Right renal cortex interstitium (tissue), 3 donors: ENCODE measurements around the gene MYH10. TPM values are rescaled to one million over a fixed set of nuclear protein-coding genes. Genes with fewer than 3 reads are reported as not detected.

ENCODE experiments used
- DNase-seq, 3 donors: peaks; one replicate each; pipeline ENCODE4 v3.0.0-alpha.2; 2013; ENCODE audit warnings: low read depth in 3 of 3, low spot score in 2 of 3
- polyA plus RNA-seq, 3 donors: library from polyadenylated mRNA; unstranded; fragments of 120-200 nt; gene quantifications; one replicate each; pipeline ENCODE4 v1.2.1, GENCODE V29; 2013; ENCODE audit not compliant: insufficient read length in 3 of 3

Gene MYH10
- polyA plus RNA-seq, 3 donors, result 237 to 285 (median 254) TPM

DNA sequence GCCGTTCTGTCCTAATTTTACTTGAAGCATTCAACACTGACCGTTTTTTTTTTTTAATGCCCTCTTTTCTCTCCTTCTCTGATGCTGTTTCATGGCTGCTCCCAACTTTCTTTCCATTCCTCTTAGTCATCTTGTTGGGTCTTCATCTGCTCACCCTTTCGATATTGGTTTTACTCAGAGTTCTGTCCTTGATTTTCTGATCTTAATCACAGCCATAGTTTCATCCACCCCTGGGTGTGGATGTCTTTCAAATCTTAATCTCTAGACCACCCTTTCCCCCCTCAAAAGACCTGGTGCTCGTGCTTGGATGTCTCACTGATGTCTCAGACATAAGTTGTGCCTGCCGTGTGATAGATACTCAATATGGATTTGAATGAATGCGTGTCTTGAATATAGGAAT, 172.4 kb downstream of the MYH10 start:
- no peak for DNase-seq

- no peak for DNase-seq
Measured at GRCh38 chr17:8455665-8456209, 174.8 kb downstream of the MYH10 start.

GRCh38 chr17:8453326-8453725, 177.2 kb downstream of the MYH10 start:
- no peak for DNase-seq

- DNase-seq, result no peak
Measured at GRCh38 chr17:8451933-8452614, 178.5 kb downstream of the MYH10 start.

DNA sequence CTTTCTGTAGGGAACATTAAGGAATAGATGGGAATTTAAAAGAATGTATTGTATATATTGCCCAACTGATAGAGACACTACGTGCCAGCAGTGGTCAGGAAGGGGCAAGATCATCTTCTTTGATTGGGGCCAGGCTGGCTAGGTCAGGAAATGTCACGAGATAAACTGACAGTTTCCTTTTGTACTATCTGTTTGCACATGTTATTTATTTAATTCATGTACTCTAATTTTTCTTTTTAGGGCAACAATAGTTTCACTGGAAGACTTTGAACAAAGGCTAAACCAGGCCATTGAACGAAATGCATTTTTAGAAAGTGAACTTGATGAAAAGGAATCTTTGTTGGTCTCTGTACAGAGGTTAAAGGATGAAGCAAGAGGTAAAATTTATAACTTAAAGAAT, 182.2 kb downstream of the MYH10 start:
- DNase-seq, result no peak

DNA sequence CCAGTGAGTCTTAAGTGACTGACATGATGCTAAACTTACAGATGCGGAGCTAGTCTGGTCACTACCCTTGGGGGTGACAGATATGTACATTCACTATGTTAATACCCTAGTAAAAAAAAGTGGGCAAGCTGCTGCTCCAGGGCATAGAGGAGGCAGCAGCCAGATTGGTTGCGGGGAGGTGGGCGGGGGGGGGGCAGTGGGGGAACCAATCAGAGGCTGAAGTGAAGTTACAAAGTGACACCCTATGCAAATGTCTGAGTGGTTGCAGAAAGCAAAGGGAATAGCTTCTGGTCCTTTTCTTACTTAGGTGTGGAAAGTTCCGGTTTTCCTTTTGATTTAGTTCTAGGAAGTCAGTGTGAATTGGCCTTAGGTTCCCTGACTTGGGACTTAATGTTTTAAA, 182.7 kb downstream of the MYH10 start:
- DNase-seq, result no peak

DNA sequence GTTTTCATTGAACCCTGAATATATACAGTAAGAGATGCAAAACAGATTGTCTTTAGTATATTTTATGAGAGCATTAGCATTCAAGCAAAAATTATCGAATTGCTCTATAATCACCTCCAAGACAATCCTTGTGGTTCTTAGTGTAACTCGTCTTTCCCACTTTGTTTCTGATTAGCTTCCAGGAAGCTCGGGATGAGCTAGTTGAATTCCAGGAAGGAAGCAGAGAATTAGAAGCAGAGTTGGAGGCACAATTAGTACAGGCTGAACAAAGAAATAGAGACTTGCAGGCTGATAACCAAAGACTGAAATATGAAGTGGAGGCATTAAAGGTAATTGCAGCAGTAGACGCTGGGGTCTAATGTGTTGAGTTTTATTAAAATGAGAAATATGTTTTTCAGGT, 185.0 kb downstream of the MYH10 start:
- no peak for DNase-seq

- DNase-seq, result no peak
Measured at GRCh38 chr17:8444494-8444893, 186.0 kb downstream of the MYH10 start.

GRCh38 chr17:8443756-8444155, 186.8 kb downstream of the MYH10 start:
- DNase-seq, result no peak

- DNase-seq, result no peak
Measured at GRCh38 chr17:8442310-8442709, 188.2 kb downstream of the MYH10 start.

- DNase-seq, result no peak
Measured at GRCh38 chr17:8441690-8442089, 188.8 kb downstream of the MYH10 start.

DNA sequence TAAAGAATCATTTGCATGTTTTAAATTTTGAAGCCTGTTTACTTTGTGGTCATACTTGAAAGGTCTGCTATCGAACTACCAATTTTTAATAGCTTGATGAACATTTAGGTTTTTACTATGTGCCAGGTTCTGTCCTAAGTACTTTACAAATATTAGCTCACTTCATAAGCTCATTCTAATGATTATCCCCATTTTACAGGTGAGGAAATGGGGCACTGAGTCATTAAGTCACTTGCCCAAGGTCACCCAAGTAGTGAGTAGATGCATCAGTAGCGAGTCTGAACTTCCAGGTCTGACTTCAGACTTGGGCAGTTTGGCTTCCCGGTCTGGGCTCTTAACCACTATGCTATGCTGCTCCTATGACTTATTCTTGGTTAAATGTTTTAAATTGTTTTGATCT, 190.8 kb downstream of the MYH10 start:
- DNase-seq, result no peak

GRCh38 chr17:8438441-8438840, 192.1 kb downstream of the MYH10 start:
- DNase-seq, result no peak

DNA sequence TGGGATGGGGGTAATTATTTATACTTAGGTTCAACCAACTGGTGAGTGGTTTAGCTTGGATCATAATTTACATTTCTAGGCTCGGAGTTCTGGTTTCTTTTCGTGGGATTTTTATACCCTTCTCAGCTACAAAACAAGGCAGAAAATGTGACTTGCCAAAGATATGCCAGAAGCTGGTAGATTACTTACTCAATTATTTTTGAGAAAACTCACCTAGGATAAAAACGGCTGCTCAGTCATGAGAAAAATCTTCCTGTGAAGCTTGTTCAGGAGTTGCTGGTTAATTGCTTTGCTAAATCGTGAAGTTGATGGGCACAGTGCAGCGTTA, 193.7 kb downstream of the MYH10 start:
- DNase-seq, result peak in 1 of 3 donors; percentile 10

- peak; percentile 50 to 64 (median 54) for DNase-seq
Measured at GRCh38 chr17:8436169-8436843, 194.2 kb downstream of the MYH10 start.

DNA sequence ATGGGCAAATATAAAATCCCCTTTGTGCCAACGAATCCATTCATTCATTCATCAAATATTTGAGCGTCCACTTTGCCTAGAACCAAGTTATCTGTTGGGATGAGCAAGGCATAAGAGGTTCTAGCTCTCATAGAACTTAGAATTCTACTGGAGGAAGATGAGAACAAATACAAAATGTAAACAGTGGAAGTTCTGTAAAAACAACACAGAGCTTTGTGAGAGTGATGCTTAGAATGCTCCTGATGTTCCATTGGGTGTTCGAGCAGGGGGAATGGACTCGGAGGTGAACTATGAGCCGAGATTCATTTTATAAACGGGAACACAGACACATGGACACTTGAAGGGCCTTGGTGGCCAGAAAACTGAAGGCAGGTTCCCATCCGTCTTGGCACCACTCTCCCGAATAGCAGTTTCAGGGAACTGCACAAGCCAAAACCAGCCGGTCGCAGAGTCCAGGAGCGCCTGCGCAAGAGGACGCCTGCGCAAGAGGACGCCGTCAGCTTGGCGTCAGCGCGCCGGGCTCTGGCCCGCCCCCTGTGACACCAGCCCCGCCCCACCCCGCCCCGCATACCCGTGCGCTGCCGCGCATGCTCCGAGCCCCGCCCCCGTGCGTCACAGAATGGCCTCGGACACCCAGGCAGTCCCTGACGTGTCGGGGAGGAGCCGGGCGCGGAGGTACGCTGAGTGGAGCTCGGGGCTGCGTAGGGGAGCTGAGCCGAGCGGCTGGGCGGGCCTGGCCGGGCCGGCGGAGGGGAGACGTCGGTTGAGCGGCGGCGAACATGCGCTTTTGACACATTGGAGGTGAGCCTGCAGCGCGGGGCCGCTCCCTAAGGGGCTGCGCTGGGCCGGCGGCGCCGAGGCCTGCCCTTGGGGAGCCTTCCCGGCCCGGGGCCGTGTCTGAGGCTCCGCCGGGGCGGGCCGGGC, 195.0 kb downstream of the MYH10 start, which contains the start of gene NDEL1:
NDEL1 (plus strand) TSS at position 640 of the 924 bp plus-strand sequence. CDS start 8,388 bp downstream, outside the sequence.
- peak; percentile 86 to 95 (median 93) for DNase-seq

DNA sequence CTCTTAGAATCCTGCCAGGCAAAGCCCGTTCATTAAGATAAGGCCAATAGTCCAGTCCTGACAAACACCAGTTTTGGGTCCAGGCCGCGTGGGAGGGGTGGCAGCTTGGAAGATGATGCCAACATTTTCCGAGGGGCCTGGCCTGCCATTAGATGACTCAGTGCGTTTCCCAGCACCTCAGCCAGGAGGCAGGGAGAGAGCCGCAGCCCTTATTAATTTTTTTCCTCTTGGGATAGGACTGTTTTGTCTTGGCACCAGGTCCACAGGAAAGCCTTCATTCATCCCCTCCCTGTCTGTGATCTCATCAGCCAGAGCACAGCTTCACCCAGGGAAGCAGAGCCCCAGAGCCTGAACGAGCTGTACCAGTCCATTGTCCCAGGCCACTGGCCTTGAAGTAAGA, 199.6 kb downstream of the MYH10 start:
- DNase-seq, result no peak

DNA sequence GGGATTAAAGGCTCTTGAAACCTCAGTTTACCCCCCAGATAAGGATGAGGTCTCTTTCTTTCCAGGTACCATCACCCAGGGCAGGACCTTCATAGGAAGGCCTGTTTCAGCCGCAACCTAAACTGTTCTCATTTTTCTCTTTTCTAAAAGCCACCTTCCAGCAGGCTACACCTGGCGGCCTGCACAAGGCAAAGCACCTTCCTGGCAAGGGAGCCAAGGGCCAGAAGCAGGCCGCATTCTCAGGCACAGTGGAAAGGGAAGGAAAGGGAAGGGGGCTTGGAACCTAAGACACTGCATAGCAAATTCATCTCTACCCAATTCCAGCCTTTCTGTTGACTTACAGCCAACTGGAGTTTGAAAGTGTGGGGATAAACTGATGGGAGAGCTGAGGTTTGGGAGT, 203.7 kb downstream of the MYH10 start:
- DNase-seq, result no peak

GRCh38 chr17:8426094-8426720, 204.3 kb downstream of the MYH10 start:
- no peak for DNase-seq
